HG03060 (cell line): ENCODE measurements around the gene IFI16.
"Not testable (repeated sequence)": the region's sequence is repeated elsewhere in the genome, so short reads cannot be mapped to it uniquely, and the experiment has no call there.

Source experiments
- ATAC-seq: cut with Tn5 transposase; IDR thresholded peaks from one replicate; pipeline ENCODE4 v1.9.1; 2021; ENCODE audit warnings: low read depth, moderate number of reproducible peaks; ENCODE audit not compliant: unreplicated experiment

IFI16 gene

GRCh38 chr1:159006210-159006807 lies 3.4 kb upstream of the IFI16 start:
- ATAC-seq, result not testable (repeated sequence)

GRCh38 chr1:159007726-159008125 lies 2.0 kb upstream of the IFI16 start:
- no peak for ATAC-seq

DNA sequence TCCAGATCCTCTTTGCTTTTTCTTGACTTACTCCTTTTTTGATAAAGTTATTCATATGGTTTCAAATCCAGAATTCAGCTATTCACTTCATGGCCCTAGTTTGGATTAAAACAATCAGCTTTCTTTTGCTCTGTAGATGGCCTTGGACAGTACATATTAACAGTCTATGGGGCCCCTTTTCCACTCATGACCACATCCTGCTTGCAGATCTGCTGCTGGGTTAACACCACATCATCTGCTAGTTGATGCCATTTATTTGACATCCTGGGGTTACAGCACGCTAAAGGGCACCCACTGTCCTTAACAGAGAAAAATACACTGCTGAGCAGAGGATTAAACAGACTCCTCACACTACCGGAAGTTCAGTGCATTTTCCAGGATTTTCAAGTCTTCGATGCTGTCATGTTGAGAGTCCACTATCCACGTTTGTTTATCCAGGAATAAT lies 941 bp upstream of the IFI16 start:
- peak; percentile 56 for ATAC-seq

DNA sequence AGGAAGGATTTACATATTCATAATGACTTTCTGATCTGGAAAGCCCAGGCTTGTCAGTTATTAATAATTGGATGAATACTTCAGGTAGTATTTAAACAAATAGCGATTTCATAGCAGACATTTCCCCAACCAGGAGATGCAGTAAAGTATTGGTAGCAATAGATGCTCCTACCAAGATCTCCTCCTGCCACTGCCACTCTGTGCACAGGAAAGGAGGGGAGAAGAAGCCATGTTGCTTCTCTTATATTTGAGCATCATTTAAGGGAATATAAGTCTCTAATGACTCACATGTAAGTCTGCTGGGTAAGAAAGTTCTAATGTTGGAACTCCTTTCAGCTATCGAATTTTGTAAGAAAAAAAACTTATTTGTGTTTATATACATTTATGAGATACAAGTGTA lies 420 bp upstream of the IFI16 start:
- ATAC-seq, result no peak

- no peak for ATAC-seq
Measured at GRCh38 chr1:159010391-159010790, 684 bp downstream of the IFI16 start.

- not testable (repeated sequence) for ATAC-seq
Measured at GRCh38 chr1:159011001-159011400, 1.3 kb downstream of the IFI16 start.

DNA sequence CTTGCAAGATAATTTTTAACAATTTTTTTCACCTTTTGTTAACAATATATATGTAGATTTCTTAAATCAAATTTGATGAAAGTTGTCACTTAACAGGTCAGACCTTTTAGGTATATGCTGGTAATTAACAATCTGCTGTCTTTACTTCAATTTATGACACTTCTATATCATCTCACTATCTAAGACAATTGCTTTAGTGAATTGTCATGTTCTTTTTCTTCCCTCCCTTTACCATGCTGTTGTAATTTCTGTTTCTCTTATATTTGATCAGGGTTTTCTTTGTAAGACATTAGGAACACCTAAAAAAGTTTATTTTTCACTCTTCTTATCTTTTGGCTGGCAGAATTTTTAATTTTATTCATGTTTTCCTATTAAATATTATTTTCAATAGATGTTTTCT lies 2.0 kb downstream of the IFI16 start:
- no peak for ATAC-seq

DNA sequence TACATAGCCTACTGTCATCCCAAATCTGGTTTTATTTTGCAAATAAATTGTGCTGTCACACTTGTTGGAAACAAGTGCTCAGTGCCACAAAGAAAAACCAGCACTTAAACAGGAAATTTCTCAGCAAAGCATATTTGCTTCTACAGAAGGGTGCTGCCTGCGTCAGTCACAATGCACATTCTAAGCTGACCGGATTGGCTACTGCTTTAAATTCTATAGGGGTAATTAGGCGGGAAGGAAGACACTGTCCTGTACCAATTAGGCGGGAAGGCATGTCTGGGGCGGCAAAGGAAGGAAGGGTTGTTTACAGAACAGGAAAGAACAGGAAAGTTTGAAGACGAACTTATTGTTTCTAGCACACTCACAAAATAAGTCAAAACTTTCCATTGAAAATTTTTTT lies 2.8 kb downstream of the IFI16 start:
- ATAC-seq, result peak; percentile 23

DNA sequence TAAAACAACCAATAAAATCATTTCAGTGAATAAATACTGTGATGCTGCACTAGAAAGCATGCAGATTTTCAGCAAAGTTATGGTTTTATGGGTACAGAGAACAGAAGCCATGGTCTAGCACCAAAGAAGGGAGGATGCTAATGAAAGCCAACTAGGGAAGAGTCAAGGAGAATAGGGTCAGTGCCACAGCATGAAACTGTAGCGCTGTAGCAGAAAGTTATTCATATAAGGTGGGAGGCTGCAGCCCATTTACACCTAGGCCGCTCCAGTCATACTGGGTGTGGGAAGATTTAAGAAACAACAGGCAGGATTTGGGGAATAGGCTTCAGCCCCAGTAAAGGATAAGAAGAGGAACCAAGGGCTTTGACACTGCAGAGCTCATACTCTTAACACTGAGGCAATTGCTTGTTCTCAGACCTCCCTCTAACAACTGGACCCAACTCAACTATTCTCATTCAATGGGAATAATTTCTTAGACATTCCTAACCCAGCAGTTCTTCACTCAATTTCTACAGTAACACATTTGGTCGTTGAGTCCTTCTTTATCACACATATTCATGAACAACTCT lies 4.4 kb downstream of the IFI16 start:
- no peak for ATAC-seq

DNA sequence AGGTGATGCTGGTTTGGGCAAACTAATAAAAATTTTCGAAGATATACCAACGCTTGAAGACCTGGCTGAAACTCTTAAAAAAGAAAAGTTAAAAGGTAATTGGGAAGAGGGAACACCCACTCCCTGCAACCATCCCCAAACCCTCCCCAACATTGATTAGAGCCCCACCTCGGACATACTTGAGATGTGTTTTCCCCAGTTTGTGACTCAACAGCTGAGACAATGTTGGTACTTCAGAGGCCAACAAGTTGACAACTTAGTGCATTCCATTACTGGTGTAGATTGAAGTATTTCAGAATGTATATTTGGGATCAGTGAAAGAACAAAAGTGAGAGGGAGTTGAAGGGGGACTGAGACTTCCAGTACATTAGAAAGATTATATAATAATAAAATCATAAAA lies 5.1 kb downstream of the IFI16 start:
- no peak for ATAC-seq

- ATAC-seq, result peak; percentile 96
Measured at GRCh38 chr1:159015440-159015909, 5.8 kb downstream of the IFI16 start.

DNA sequence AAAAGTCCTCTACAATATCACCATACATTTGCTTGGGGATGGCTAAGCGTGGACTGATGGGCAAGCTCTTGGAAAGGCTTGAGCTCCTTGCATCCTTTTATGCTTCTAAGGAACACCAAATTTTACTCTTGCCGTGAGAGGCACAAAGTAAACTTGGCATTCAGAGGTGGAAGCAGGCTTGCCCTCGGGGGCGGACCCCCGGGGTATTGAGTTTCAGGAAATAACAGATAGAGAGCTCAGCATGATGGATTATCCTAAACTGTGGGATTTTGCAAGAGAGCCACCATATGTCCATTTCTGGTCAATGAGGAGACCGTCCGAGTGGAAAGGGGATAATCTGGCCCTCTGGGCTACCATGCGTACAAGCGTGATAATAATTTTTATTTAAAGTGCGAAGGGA lies 14.0 kb downstream of the IFI16 start:
- no peak for ATAC-seq

DNA sequence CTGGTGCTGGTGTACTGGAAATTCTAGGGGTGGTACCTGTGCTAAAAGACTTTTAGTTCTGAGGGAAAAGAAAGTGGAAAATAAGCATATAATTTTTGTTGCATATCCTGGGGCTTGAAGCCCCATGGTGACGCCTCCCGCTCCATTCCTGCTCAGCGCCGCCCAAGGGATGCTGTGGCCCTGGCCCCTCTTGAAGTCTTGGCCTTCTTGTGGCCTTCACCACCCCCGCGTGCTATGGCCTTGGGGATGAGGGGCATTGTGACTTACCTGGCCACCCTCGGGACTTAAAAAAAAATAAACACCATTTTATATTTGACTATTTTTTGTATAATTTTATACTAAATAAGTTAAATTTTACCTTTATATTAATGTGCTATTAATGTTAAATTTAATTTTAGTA lies 15.3 kb downstream of the IFI16 start:
- ATAC-seq, result no peak

- not testable (repeated sequence) for ATAC-seq
Measured at GRCh38 chr1:159026841-159027240, 17.1 kb downstream of the IFI16 start.

- ATAC-seq, result no peak
Measured at GRCh38 chr1:159030311-159030710, 20.6 kb downstream of the IFI16 start.

DNA sequence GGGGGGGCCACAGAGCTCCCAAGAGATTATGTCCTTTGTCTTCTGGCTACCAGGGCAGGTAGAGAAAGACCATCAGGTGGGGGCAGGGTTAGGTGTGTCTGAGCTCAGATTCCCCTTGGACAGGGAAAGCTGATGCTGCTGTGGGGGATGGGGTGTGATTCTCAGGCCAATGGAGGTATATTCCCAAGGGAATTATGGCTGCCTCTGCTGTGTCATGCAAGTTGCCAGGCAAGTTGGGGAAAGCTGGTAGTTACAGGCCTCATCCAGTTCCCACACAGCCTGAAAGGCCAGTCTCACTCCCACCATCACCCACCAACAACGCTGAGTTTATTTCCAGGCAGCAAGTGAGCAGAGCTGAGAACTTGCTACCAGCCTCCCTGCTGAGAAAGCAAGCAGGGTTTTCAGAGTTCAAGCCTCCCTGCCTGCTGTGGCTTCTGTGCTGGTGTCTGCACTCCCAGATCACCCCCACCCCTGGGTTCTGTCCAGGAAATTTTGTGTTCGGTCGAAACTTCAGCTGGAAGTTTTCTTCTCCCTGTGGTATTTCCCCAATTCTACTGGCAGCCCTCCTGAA lies 21.3 kb downstream of the IFI16 start:
- no peak for ATAC-seq

- no peak for ATAC-seq
Measured at GRCh38 chr1:159040206-159040605, 30.5 kb downstream of the IFI16 start.

DNA sequence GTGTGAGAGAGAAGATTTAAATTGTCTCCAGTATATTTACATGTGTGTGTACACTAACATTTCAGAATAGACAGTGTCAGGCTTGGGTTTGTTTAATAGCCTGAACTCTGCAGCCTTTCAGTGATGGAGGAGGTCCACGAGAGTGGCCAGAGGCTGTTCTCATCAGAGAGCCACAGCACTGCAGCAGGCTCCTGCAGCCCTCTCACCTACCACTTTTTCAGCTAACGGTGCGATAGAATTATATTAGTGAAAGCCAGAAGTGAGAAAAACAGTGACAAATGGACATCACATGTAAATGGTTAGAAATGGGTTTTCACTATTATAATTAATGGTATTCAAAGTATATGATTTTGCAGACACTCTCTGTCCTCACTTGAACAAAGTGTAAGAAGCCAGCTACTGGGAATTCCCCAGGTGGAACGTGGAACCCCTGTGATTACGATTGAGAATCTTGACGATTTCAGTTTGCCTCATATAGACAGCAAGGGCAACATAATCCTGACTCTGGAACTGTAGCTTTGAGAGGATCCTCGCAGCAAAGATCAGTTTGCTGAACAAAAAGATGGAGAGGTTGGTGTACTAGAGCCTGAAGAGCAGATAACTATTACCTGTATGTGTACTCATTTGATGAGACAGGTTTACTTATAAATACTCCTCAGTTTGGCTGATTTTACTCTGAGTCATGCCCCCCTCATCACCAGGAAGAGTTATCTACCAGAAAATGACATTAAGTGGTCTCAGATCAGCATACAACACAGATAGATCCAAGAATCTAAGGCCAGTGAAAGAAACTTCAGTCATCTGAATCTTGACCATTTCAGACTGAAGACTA lies 31.4 kb downstream of the IFI16 start:
- ATAC-seq, result no peak

DNA sequence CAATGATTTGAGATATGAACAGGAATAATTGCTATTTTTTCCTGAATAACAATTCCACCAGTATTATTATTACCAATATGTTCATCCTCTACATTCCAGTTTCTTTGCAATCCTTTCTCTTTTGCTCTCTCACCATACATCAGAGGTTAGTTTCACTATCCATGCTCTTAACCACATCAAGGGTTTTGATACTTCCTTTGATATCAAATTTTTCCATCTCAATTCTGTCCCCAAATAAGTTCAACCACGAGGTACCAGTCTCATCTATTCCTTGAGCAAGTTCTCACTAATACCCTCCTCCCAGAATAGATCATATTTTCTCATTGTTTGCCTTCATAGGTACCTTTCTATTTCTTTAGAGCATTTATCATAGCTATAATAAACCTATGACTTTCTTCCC lies 36.8 kb downstream of the IFI16 start:
- not testable (repeated sequence) for ATAC-seq

GRCh38 chr1:159051436-159051835 lies 41.7 kb downstream of the IFI16 start:
- no peak for ATAC-seq

DNA sequence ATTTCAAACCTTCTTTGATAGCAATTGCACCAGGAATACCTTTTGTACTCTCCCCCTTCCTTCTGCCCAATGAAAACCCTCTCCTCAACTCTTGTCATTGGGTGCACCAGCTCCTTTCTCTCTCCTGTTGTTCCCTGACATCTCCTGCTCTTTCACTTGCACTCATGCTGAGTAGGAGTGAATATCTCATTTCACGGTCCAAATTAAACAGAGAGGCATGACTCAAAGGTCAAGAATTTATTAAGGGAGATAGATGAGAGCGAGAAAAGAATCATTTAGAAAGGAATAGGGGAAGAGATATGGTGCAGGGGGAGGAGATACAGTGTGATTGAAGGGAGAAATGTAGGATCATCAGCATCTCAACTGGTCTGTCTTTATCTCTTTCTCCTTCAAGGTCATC lies 44.7 kb downstream of the IFI16 start:
- no peak for ATAC-seq
